Coronary artery (tissue), 2 donors: ENCODE measurements around the gene PSMB1.

ENCODE experiments used
- DNase-seq: peaks from one replicate; pipeline ENCODE4 v3.0.0-alpha.2; 2017; ENCODE audit warnings: low spot score
- H3K27ac ChIP-seq, 2 donors: fragments of 200-600 bp; sonication (generic); one replicate each; pipeline ENCODE4 v1.5.1; 2016 to 2019
- H3K4me3 ChIP-seq: fragments of 200-600 bp; sonication (generic); 2 replicates; pipeline ENCODE4 v1.5.1; 2016; ENCODE audit warnings: mild to moderate bottlenecking, moderate library complexity
- CTCF ChIP-seq: fragments of 200-600 bp; sonication (generic); IDR thresholded peaks from one replicate; pipeline ENCODE4 v1.5.1; 2019; ENCODE audit warnings: antibody characterized with exemption

Gene PSMB1

GRCh38 chr6:170554796-170555137 lies 1.7 kb upstream of the PSMB1 start:
- Histone ChIP-seq H3K4me3 (peak overlapping the region; percentile 94), H3K27ac (peak overlapping the region; percentile 95 to 96)
- DNase-seq, result no peak
- no peak for TF ChIP-seq CTCF

- DNase-seq, result peak; percentile 98
- H3K27ac ChIP-seq, result peak within 1 kb of the TSS; percentile 95 to 96
- no peak for TF ChIP-seq CTCF
- H3K4me3 ChIP-seq, result peak within 1 kb of the TSS; percentile 94
Observed at GRCh38 chr6:170554013-170554795, 1.1 kb upstream of the PSMB1 start, which contains the start of gene TBP. Gene TBP (plus strand): TSS chr6:170554369. CDS start chr6:170557030, 2,661 bp downstream.

- DNase-seq, result no peak
- TF ChIP-seq CTCF, result no peak
- H3K4me3 ChIP-seq, result peak overlapping the region; percentile 94
- peak overlapping the region; percentile 95 to 96 for H3K27ac ChIP-seq
Observed at GRCh38 chr6:170553534-170554012, 466 bp upstream of the PSMB1 start.

- Histone ChIP-seq H3K4me3 (no peak overlapping the region), H3K27ac (no peak overlapping the region)
- no peak for TF ChIP-seq CTCF
- no peak for DNase-seq
Observed at GRCh38 chr6:170545405-170545804, 7.7 kb downstream of the PSMB1 start.

GRCh38 chr6:170542031-170542719 lies 10.9 kb downstream of the PSMB1 start:
- H3K4me3 ChIP-seq, result no peak overlapping the region
- no peak for TF ChIP-seq CTCF
- H3K27ac ChIP-seq, result no peak overlapping the region
- DNase-seq, result no peak

DNA sequence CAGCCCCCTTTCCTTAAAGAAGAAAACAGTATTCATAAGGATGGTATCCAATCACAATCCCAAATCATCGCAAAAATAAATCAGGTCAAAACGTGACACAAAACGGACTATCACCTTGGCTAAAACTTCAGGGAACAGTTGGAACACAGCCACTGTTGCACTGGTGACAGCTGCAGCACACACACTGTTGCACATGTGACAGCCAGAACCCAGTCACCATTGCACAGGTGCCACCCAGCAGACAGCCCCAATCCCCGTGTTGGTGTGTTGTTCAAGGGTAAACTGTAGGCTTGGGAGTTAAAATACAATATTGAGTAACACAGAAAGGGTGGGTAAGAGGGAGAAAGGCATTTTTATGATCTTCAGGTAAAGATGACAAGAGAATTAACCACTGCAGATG lies 15.8 kb downstream of the PSMB1 start:
- H3K4me3 ChIP-seq, result no peak overlapping the region
- H3K27ac ChIP-seq, result no peak overlapping the region
- no peak for TF ChIP-seq CTCF
- DNase-seq, result no peak
